NCI-H128 (cell line): ENCODE data around the gene SPOCK3.

ENCODE experiments used
- DNase-seq: peaks from one replicate; lab custom pipeline; 2025; ENCODE audit not compliant: unreplicated experiment; lab: John Stamatoyannopoulos, UW

SPOCK3 gene

GRCh38 chr4:167176723-167177367 is 57.4 kb downstream of the SPOCK3 start:
- DNase-seq = no peak

- no peak for DNase-seq
Observed at GRCh38 chr4:167171928-167172327, 62.4 kb downstream of the SPOCK3 start.

DNA sequence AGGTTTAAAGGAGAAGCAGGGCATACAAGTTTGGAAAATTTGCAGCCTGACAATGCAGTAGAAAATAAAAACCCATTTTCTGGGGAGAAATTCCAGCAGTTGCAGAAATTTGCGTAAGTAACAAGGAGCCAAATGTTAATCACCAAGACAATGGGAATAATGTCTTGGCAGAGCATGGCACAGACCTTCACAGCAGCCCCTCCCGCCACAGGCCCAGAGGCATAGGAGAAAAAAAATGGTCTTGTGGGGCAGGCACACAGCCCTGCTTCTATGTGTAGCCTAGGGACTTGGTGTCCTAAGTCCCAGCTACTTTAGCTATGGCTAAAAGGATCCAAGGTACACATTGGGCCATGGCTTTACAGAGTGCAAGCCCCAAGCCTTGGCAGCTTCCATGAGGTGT is 65.7 kb downstream of the SPOCK3 start:
- DNase-seq = no peak

DNA sequence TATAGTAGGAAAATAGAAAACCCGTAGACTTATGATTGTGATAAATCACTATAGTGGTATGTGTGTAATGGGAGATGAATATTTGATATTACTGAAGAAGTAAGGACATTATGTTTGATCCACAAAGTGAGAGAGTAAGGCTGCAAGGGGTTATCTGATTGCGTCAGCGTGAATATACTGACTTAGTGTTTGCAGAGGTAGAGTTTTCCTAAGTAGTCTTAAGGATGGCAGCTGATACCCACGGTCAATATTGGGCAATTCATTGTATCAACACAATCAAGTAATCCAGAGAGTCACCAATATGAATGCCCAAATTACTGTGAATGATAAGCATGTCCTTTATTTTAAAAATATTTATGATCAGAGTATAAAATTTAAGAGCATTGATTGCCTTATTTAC is 83.7 kb downstream of the SPOCK3 start:
- DNase-seq = no peak

GRCh38 chr4:167144605-167145004 is 89.7 kb downstream of the SPOCK3 start:
- DNase-seq = no peak

DNA sequence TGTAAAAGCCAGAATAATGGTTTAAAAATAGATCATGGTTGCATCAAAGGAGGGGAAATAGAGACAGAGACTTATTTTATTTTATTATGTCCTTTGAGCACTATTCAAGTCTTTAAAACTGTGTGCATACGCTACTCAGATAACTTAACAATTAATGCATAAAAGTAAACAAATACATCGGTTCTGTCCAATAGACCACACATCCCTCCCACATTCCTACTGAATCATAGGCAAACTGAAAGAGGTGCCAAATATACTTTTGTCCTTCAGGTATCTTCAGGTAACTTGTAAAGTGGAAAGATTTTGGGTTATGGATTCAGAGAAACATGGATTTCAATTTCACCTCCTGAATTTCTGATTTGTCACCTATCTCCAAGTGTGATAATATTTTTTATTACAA is 91.3 kb downstream of the SPOCK3 start:
- no peak for DNase-seq

- no peak for DNase-seq
Observed at GRCh38 chr4:167136270-167136669, 98.0 kb downstream of the SPOCK3 start.

DNA sequence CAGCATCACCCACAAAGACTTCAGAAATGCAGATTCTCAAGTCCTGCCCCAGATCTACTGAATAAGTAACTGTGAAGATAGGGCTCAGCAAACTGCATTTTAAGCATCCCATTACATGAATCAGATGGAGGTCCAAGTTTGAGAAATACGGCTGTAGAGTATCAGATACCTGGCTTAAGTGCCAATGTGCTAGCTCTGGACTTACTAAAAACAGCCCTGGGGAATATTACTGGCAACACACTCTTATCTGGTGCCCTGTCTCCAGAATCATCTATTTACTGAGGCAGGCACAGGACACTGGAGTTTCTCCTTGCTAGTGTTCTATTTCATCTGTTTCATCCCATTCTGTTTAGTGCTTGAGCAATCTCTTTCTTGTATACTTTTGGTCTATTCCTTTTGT is 105.1 kb downstream of the SPOCK3 start:
- DNase-seq = no peak

- no peak for DNase-seq
Observed at GRCh38 chr4:167119392-167119791, 114.9 kb downstream of the SPOCK3 start.

- no peak for DNase-seq
Observed at GRCh38 chr4:167117273-167117672, 117.0 kb downstream of the SPOCK3 start.

- DNase-seq = no peak
Observed at GRCh38 chr4:167114416-167114971, 119.8 kb downstream of the SPOCK3 start.

DNA sequence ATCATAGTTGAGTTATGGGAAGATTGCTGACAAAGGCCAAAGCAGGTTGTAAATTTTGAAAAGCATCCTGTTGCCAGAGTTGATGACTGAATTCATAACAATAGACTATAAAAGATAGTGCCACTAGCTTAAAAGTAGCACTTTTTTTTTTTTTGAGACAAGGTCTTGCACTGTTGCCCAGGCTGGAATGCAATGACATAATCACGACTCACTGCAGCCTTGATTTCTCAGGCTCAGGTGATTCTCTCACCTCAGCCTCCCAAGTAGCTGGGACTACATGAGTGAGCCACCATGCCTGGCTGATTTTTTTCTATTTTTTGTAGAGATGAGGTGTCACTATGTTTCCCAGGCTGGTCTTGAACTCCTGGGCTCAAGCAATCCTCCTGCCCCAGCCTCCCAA is 122.7 kb downstream of the SPOCK3 start:
- DNase-seq = no peak

DNA sequence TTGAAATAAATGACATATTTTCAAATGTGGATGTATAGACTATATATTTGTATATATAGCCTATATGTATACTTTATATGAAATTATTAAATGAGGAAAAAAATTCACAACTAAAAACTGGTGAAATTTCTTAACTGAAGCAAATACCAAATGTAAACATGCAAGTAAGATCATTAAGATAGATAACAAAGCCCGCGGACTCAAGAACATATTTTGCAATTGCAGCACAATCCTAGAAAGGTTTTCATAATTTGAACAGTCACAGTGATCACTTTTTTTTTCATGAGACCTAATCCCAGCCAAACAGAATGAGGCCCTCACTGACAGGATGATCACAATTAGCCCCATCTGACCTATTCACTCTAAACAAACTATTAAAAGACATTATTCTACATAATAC is 123.2 kb downstream of the SPOCK3 start:
- no peak for DNase-seq

DNA sequence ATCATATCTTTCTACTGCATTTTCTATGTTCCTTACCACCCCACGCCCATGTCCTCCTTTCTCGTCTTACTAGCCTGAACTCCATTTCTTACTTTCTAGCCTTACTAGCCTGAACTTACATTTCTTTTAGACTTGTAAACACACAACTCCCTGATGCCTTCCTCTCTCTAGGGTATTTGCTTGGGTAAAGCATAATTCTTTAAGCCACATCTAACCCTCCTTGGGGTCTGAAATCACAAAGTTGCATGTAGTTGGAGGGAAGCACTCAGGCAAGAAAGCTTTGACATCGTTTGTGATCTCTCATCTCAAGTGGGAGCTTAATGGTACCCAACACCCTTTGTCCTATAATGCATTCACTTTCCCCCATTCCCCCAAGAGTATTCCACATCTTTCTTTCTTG is 124.4 kb downstream of the SPOCK3 start:
- DNase-seq = no peak

GRCh38 chr4:167105857-167106256 is 128.4 kb downstream of the SPOCK3 start:
- DNase-seq = no peak

DNA sequence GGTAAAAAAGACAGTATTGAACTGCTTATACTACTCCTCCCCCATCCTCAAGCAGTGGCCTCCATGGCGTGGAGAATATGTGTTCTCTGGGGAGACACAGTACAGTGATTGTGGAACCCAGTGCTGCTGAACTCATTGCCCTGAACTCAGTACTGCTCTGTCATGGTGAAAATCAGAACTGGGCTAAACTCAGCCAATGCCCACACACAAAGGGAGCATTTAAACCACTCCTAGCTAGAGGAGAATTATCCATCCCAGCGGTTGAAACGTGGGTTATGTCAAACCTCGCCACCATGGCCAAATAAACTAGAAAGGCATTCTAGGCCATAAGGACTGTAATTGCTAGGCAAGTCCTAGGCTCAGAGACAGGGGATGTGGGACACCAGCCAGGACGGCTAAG is 131.8 kb downstream of the SPOCK3 start:
- DNase-seq = no peak

DNA sequence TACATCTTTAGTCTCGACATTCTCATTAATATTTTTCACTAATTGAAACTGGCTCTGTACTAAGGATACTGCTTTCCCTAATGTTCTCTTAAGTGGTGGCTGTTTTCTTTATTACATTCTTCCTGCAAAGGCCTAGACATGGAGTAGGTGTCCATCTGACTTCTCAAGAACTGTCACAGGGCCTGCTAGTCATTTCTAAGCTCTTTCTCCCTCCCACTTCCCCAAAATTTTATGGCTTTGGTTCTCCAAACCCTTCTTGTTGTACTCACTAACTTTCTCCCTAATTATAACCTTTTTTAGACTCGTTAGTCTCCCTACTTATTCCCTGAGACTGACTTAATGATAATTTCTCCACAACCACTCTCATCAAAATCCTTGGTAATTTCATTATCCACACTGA is 133.3 kb downstream of the SPOCK3 start:
- no peak for DNase-seq

DNA sequence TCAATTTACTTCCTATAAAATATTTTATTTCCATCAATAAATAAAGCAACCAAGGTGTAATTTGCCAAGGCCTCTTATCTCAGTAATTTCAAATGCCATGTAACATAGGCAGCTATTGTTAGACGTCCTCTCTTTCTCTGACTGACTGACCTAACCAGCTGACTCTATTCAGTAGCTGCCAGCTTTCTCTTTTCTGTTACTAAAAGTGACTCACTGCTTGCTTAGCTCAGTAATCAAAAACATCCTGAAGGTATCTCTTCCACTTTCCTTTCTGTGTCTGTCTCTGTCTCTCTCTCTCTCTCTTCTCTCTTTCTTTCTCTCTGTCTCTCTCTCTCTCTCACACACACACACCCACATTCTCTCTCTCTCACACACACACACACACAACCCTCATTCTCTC is 134.2 kb downstream of the SPOCK3 start:
- no peak for DNase-seq

GRCh38 chr4:167088115-167088514 is 146.2 kb downstream of the SPOCK3 start:
- DNase-seq = no peak

- no peak for DNase-seq
Observed at GRCh38 chr4:167084321-167084720, 150.0 kb downstream of the SPOCK3 start.

GRCh38 chr4:167079762-167080161 is 154.5 kb downstream of the SPOCK3 start:
- no peak for DNase-seq

DNA sequence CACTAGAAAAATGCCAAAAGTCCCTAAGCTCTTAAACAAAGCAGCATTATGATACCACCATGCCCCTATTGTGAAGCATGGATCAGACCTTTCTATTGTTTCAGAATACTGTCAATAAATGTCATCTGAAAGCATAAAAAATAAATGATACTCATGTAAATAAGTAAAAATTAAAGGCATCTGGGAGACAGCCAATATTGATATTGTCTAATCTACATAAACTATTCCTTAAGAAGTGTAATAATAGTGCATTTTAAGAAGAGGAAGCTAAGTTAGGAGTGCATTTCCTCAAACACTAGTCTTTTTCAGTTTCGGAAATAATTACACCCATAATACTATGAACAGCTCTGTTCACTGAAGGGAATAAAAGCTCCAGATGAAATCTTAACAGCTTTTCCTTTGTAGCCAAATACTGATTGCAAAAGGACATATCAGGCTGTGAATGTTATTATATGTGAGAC is 181.6 kb downstream of the SPOCK3 start:
- DNase-seq = no peak

- DNase-seq = no peak
Observed at GRCh38 chr4:167049257-167049656, 185.0 kb downstream of the SPOCK3 start.
